ENCODE results near the gene CLIP1. TPM values are rescaled to one million over a fixed set of nuclear protein-coding genes. Genes with fewer than 3 reads are reported as not detected.

Gene CLIP1
- total RNA-seq, 3 donors from 2014 or later: 43.5 to 170 (median 45.0) TPM

GRCh38 chr12:122230798-122231197, 191.7 kb downstream of the CLIP1 start:
- no peak for DNase-seq
- TF ChIP-seq CTCF (IDR thresholded peaks at IDR 0.05): no peak
- H3K36me3 ChIP-seq (ENCODE audit: low read depth): peaks cover 5% of the 10 kb centered on the region

GRCh38 chr12:122228092-122228491, 194.4 kb downstream of the CLIP1 start:
- peaks cover 16% of the 10 kb centered on the region for H3K4me1 ChIP-seq (ENCODE audit: low read depth)
- H3K9me3 ChIP-seq: no peaks in the 10 kb centered on the region
- peaks cover 5% of the 10 kb centered on the region for H3K36me3 ChIP-seq (ENCODE audit: low read depth)
- intact Hi-C loops (cut with DNase I, micrococcal nuclease): no loop called here
- ATAC-seq (no peak), DNase-seq (no peak)
- no peak for TF ChIP-seq CTCF (IDR thresholded peaks at IDR 0.05)
- H3K4me3 ChIP-seq: no peak overlapping the region

More at GRCh38 chr12:122230798-122231197, 191.7 kb downstream of the CLIP1 start:
- intact Hi-C loops (cut with DNase I, micrococcal nuclease): no loop called here
- ATAC-seq: no peak
- Histone ChIP-seq H3K4me1 (ENCODE audit: low read depth) (peaks cover 6% of the 10 kb centered on the region), H3K4me3 (no peak overlapping the region), H3K9me3 (no peaks in the 10 kb centered on the region)

- peak in 2 of 3 donors; percentile 34 to 60 for DNase-seq
- Histone ChIP-seq H3K4me3 (no peak overlapping the region), H3K4me1 (ENCODE audit: low read depth) (peaks cover 16% of the 10 kb centered on the region), H3K36me3 (ENCODE audit: low read depth) (peaks cover 5% of the 10 kb centered on the region), H3K9me3 (no peaks in the 10 kb centered on the region)
- intact Hi-C loops (cut with DNase I, micrococcal nuclease): no loop called here
- ATAC-seq: no peak
- TF ChIP-seq CTCF (IDR thresholded peaks at IDR 0.05): no peak
Observed at GRCh38 chr12:122227341-122227740, 195.1 kb downstream of the CLIP1 start.

- Histone ChIP-seq H3K4me1 (ENCODE audit: low read depth) (peaks cover 16% of the 10 kb centered on the region), H3K36me3 (ENCODE audit: low read depth) (peaks cover 5% of the 10 kb centered on the region), H3K9me3 (no peaks in the 10 kb centered on the region), H3K4me3 (peak overlapping the region; percentile 91)
- ATAC-seq (no peak), DNase-seq (no peak)
- TF ChIP-seq CTCF (IDR thresholded peaks at IDR 0.05): no peak
- intact Hi-C loops (cut with DNase I, micrococcal nuclease): no loop called here
Observed at GRCh38 chr12:122226366-122227125, 195.9 kb downstream of the CLIP1 start.

- H3K36me3 ChIP-seq (ENCODE audit: low read depth): peaks cover 5% of the 10 kb centered on the region
- ATAC-seq (peak; percentile 96), DNase-seq (peak; percentile 100)
- intact Hi-C loops (cut with DNase I, micrococcal nuclease): no loop called here
- no peak for TF ChIP-seq CTCF (IDR thresholded peaks at IDR 0.05)
- H3K4me1 ChIP-seq (ENCODE audit: low read depth): peaks cover 16% of the 10 kb centered on the region
- peak within 1 kb of the TSS; percentile 91 for H3K4me3 ChIP-seq
- H3K9me3 ChIP-seq: no peaks in the 10 kb centered on the region
Observed at GRCh38 chr12:122225683-122226365, 196.6 kb downstream of the CLIP1 start, which contains the start of gene DIABLO. Gene DIABLO, minus strand, starts transcription at chr12:122226052. Its CDS starts 38 bp downstream, at chr12:122226014.

Other genes starting within 250 kb of the CLIP1 start
- gene IL31, start 248.4 kb downstream of the CLIP1 start, total RNA-seq: not detected
- gene LRRC43, start 239.5 kb downstream of the CLIP1 start, total RNA-seq: under 1 TPM in 2 of 3 donors, not detected in 1; 0.19 to 0.51 TPM
- under 1 TPM; 0.26 to 0.82 (median 0.66) TPM for gene B3GNT4, start 219.0 kb downstream of the CLIP1 start, total RNA-seq
- 10 to 100 TPM; 35.6 to 42.9 (median 41.6) TPM for gene DIABLO, start 196.6 kb downstream of the CLIP1 start, total RNA-seq
- 10 to 100 TPM; 19.5 to 22.8 (median 22.4) TPM for gene VPS33A, start 156.2 kb downstream of the CLIP1 start, total RNA-seq
- 10 to 100 TPM; 19.8 to 24.8 (median 23.1) TPM for gene ZCCHC8, start 78.3 kb upstream of the CLIP1 start, total RNA-seq
- gene RSRC2, start 104.3 kb upstream of the CLIP1 start, total RNA-seq: 10 to 100 TPM; 57.3 to 72.5 (median 60.4) TPM
- 10 to 100 TPM; 11.4 to 28.3 (median 16.2) TPM for gene KNTC1, start 104.6 kb upstream of the CLIP1 start, total RNA-seq